ENCODE measurements around the gene NFATC1.
A peak's percentile ranks its signal among the peaks of the same experiment; 100 is the strongest.

NFATC1 gene

DNA sequence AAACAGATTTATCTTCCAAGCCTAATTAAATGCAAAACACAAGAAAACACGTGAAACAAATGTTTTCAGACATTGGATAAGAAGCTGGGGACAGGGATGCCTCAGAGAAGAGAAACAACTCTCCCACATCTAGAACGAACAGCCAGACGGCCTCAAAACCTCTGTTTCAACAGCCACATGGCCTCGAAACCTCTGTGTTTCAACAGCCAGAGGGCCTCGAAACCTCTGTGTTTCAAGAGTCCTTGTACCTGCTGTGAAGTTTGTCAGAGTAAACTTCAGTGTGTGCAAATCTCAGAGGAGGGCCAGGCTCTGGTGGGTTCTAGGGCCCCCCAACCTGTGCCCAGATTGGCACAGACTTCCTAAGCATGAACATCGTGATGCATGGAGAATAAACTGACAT lies 43.3 kb upstream of the NFATC1 start:
- Histone ChIP-seq H3K4me3 (ENCODE audit: low read depth in 1 of 2, low read length in 2 of 2) (no peak overlapping the region), H3K27ac (ENCODE audit: low read length) (no peak overlapping the region), H3K36me3 (ENCODE audit: insufficient read depth, low read length) (peaks cover 30% of the 10 kb centered on the region), H3K4me2 (ENCODE audit: insufficient read depth, low read length) (no peak overlapping the region), H3K9me3 (ENCODE audit: insufficient read depth, low read length, severe bottlenecking) (no peaks in the 10 kb centered on the region), H3K4me1 (ENCODE audit: insufficient read depth, low read length) (no peaks in the 10 kb centered on the region), H3K9ac (ENCODE audit: low read depth, low read length) (no peak overlapping the region), H3K79me2 (ENCODE audit: insufficient read depth, low read length) (no peaks in the 10 kb centered on the region), H4K20me1 (ENCODE audit: insufficient read depth, low read length) (no peaks in the 10 kb centered on the region), H3K27me3 (ENCODE audit: insufficient read depth, low read length, poor library complexity) (no peaks in the 10 kb centered on the region), H2AFZ (ENCODE audit: low read depth, low read length) (no peak overlapping the region)
- TF ChIP-seq EZH2 (IDR thresholded peaks at IDR 0.05; ENCODE audit: borderline replicate concordance, low read depth, low read length, severe bottlenecking), result no peak
- TF ChIP-seq, protein P1, sequence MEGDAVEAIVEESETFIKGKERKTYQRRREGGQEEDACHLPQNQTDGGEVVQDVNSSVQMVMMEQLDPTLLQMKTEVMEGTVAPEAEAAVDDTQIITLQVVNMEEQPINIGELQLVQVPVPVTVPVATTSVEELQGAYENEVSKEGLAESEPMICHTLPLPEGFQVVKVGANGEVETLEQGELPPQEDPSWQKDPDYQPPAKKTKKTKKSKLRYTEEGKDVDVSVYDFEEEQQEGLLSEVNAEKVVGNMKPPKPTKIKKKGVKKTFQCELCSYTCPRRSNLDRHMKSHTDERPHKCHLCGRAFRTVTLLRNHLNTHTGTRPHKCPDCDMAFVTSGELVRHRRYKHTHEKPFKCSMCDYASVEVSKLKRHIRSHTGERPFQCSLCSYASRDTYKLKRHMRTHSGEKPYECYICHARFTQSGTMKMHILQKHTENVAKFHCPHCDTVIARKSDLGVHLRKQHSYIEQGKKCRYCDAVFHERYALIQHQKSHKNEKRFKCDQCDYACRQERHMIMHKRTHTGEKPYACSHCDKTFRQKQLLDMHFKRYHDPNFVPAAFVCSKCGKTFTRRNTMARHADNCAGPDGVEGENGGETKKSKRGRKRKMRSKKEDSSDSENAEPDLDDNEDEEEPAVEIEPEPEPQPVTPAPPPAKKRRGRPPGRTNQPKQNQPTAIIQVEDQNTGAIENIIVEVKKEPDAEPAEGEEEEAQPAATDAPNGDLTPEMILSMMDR (IDR thresholded peaks at IDR 0.05; ENCODE audit: borderline replicate concordance, extremely low read depth, low read length, poor library complexity, severe bottlenecking), result no peak
- DNase-seq (no peak), ATAC-seq (ENCODE audit: insufficient read depth, low read depth) (no peak)

DNA sequence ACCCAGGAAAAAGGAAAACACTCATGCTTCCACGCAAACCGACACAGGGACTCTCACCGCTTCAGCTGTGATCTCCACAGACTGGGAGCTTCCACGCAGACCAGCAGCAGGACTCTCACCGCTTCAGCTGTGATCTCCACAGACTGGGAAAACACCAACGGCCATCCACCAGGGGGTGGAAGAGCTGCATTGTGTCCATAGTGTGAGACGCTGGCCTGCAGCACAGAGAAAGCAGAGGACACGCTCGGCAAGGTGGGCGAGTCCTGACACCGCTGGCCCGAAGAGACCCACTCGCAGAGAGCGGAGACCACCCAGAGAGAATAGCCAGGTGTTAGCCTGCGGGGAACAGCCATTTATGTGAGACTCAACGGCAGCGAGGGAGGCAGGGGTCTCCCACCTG lies 42.5 kb upstream of the NFATC1 start:
- Histone ChIP-seq H4K20me1 (ENCODE audit: insufficient read depth, low read length) (no peaks in the 10 kb centered on the region), H3K36me3 (ENCODE audit: insufficient read depth, low read length) (peaks cover 22% of the 10 kb centered on the region), H3K79me2 (ENCODE audit: insufficient read depth, low read length) (no peaks in the 10 kb centered on the region), H3K27ac (ENCODE audit: low read length) (no peak overlapping the region), H3K27me3 (ENCODE audit: insufficient read depth, low read length, poor library complexity) (no peaks in the 10 kb centered on the region), H3K4me2 (ENCODE audit: insufficient read depth, low read length) (no peak overlapping the region), H3K9me3 (ENCODE audit: insufficient read depth, low read length, severe bottlenecking) (no peaks in the 10 kb centered on the region), H2AFZ (ENCODE audit: low read depth, low read length) (no peak overlapping the region), H3K9ac (ENCODE audit: low read depth, low read length) (no peak overlapping the region), H3K4me3 (ENCODE audit: low read depth in 1 of 2, low read length in 2 of 2) (no peak overlapping the region), H3K4me1 (ENCODE audit: insufficient read depth, low read length) (no peaks in the 10 kb centered on the region)
- TF ChIP-seq, protein P1 (IDR thresholded peaks at IDR 0.05; ENCODE audit: borderline replicate concordance, extremely low read depth, low read length, poor library complexity, severe bottlenecking), result peak; percentile 26
- TF ChIP-seq EZH2 (IDR thresholded peaks at IDR 0.05; ENCODE audit: borderline replicate concordance, low read depth, low read length, severe bottlenecking), result no peak
- ATAC-seq (ENCODE audit: insufficient read depth, low read depth) (no peak; the same call in 2 of the 3 replicates), DNase-seq (no peak)

DNA sequence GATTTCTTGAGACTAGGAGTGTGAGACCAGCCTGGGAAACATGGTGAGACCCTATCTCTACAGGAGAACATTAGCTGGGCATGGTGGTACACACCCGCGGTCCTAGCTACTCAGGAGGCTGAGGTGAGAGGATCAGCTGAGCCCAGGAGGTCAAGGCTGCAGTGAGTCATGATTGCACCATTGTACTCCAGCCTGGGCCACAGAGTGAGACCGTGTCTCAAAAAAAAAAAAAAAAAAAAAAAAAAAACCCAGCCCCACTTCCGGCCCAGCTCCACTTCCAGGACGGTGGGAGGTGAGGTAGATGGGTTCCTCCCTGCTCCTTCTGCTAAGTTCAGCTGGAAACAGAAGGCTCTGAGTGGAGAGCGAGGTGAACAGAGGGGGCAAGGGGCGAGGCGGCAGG lies 41.4 kb upstream of the NFATC1 start:
- no peak overlapping the region for H3K9ac ChIP-seq (ENCODE audit: low read depth, low read length)

More for the DNA sequence above, 41.4 kb upstream of the NFATC1 start:
- Histone ChIP-seq H3K27ac (ENCODE audit: low read length) (no peak overlapping the region), H3K9me3 (ENCODE audit: insufficient read depth, low read length, severe bottlenecking) (no peaks in the 10 kb centered on the region), H3K79me2 (ENCODE audit: insufficient read depth, low read length) (no peaks in the 10 kb centered on the region), H3K4me3 (ENCODE audit: low read depth in 1 of 2, low read length in 2 of 2) (no peak overlapping the region), H3K27me3 (ENCODE audit: insufficient read depth, low read length, poor library complexity) (no peaks in the 10 kb centered on the region), H2AFZ (ENCODE audit: low read depth, low read length) (no peak overlapping the region), H3K36me3 (ENCODE audit: insufficient read depth, low read length) (peaks cover 22% of the 10 kb centered on the region), H4K20me1 (ENCODE audit: insufficient read depth, low read length) (no peaks in the 10 kb centered on the region), H3K4me2 (ENCODE audit: insufficient read depth, low read length) (no peak overlapping the region), H3K4me1 (ENCODE audit: insufficient read depth, low read length) (no peaks in the 10 kb centered on the region)
- DNase-seq, result no peak
- TF ChIP-seq EZH2 (IDR thresholded peaks at IDR 0.05; ENCODE audit: borderline replicate concordance, low read depth, low read length, severe bottlenecking), result no peak
- TF ChIP-seq, protein P1 (IDR thresholded peaks at IDR 0.05; ENCODE audit: borderline replicate concordance, extremely low read depth, low read length, poor library complexity, severe bottlenecking), result no peak
- no peak for ATAC-seq (ENCODE audit: insufficient read depth, low read depth)

All from DND-41 (cell line).